ENCODE results near the gene RLBP1.

RLBP1 gene

DNA sequence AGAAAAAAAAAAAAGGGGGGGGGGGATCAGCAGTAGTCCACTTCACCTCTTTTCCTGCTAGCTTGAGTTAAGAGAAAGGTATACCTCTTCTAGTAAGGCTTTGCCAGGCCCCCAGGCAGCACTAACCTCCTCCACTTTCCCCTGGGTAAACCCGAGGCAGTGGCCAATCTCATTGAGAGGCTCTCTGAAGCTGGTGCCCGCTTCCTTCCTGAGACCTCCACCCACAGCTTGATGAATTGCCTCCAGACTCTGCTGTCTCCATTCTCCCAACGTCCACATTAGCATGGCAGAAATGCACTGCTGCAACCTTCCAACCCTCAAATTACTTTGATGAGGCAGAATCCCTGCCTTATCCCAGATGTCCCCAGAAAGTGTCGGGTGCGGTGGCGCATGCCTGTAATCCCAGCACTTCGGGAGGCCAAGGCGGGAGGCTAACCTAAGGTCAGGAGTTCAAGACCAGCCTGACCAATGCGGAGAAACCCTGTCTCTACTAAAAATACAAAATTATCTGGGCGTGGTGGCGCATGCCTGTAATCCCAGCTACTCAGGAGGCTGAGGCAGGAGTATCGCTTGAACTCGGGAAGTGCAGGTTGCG is 15.3 kb downstream of the RLBP1 start:
- no peak for DNase-seq

DNA sequence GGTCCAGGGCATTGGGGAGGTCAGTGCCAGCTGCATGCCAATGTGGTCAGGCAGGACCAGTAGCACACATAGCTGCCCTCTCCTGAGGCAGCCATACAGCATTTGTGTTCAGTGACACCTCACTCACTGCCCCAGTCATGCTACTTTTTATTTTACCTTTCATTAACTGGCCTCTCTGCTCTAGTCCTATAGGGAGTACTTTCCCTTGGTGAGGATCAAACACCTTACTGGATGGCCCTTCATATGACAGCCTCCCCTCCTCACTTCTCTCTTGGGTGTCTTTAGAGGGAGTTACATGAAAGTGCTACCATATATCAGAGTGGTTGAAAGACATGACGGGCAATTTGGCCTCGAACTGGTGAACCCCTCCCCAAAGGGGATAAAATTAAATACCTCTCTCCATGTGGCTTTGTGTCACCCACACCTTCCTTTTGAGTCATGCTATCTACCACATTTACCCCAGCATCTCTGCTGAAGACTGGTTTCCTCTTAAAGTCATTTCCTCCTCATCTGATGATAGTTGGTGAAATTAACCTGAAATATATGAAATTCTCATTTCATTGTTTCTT is 17.6 kb downstream of the RLBP1 start:
- DNase-seq: no peak

DNA sequence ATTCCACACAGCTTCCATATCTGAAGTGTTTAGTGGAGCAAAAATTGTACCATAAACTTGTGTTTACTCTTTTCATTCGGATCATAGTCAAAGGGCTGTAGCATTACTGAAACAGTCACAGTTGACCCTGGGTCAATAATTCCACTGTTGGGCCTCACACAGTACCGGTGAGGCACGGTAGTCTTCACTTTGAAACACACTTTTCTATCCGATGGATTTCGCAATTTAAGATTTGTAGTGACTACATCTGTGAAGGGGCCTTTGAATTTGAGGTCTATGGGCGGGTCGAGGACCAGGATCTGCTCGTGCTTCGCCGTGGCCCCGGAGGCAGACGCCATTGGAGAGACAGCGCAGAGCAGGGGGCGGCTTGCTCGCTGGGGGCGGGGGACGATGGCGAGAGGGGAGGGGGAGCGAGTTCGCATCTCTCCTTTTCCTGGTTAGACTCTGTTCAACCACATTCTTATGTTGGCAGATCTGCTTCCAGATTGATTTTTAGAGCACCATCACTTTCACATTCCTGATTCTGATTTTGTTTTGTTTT is 19.8 kb downstream of the RLBP1 start:
- no peak for DNase-seq

DNA sequence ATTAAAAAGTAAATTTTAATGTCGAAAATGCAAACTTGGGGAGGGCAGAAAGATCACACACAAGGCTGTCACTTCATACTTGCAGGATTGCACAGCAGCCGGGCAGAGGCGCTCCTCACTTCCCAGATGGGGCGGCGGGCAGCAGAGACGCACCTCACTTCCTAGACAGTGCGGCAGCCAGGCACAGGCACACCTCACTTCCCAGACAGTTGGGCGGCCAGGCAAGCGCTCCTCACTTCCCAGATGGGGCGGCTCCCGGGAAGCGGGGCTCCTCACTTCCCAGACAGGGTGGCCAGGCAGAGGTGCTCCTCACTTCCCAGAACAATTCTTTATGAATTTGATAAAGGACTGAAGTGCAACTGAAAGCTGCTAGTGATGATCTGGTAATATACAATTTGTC is 21.2 kb downstream of the RLBP1 start:
- DNase-seq: no peak

DNA sequence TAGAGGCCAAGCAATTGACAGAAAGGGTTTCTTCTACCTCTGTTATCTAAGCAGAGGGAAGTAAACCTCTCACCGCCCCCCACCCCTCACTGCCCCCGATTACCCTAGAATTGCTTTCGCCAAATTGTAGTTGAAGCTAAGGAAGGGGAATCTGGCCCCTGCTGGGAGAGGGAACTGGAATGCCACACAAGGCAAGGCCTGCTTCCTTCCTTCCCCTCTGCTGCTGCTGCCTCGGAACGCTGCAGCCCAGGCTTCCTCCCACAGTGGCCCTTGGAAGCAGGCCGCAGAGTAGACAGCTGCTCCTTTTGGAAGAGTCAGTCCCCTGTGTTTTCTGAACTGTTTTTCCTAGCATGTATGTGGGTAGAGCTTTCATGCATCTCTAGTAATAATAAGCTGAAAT is 21.6 kb downstream of the RLBP1 start:
- no peak for DNase-seq

DNA sequence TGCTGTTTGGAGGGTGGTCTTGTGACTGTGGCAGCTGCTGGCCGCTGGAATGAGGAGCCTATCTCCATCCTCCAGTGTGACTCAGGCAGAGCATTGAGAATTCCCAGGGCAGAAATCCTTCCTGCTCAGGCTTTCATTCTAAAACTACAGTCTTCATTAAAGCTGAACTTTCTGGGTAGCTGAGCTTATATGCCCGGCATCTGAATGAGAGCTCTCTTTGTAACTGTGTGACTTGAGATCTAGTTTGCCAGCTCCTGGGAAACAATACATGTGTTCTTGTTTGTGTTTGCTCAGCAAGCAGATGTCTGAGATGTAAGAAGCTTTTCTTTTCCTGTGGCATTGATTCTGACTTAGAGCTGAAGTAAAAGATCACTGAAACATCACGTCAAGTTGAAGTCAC is 22.4 kb downstream of the RLBP1 start:
- no peak for DNase-seq

DNA sequence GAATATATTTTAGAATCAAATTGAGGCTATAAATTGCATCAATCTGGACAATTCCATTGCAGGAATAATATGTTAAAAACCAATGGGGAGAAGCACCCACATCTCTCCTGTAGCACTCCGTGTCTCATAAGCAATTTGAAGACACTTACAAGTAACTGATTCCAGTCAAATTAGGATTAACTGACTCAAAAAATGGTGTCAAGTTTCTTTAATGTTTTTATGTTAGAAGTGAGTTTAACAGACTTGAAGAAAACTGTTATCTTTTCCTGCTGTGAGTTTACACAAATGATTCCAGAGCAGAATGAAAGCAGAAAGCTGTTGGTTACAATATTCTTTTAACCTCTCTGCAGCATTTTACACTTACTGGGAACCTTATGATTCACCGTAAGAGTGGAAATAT is 23.2 kb downstream of the RLBP1 start:
- DNase-seq: no peak

DNA sequence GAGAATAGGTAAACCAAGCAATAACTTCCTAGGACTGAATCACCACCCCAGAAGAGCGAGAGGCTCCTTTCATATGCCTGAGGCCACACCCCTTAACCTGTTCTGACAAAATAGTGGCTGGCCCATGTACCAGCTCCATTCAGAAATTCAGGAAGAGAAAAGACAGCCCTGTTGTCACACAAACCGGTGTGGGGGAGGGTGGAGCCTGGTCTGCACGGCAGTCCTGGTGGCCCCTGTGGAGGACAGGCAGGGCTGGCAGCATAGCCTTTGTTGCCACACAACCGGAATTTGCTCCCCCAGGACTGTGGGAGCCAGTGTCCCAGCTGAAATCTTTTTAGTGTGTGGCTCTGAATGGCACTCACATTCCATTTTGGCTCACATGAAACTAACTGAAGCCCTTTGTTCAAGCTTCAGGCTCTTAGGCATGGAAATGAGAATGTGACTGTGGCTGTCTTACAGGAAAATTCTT is 23.8 kb downstream of the RLBP1 start:
- no peak for DNase-seq

DNA sequence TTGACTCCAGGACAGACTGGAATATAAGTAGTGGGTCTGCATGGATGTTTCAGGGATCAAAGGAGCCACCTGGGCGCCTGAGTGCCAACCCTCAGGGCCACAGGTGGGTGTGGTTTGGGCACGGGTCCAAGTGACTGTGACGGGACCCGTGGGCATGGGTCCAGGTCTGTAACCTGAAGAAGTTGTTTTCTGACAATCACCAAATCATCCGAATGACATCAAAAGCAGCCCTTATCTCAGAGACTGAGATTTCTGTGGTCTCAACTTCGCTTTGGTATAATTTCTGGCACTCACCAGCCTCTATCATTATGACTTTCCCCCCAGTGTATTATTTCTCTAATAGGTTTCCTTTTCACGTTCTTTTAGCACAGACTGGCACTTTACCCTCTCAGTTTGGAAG is 24.4 kb downstream of the RLBP1 start:
- no peak for DNase-seq

DNA sequence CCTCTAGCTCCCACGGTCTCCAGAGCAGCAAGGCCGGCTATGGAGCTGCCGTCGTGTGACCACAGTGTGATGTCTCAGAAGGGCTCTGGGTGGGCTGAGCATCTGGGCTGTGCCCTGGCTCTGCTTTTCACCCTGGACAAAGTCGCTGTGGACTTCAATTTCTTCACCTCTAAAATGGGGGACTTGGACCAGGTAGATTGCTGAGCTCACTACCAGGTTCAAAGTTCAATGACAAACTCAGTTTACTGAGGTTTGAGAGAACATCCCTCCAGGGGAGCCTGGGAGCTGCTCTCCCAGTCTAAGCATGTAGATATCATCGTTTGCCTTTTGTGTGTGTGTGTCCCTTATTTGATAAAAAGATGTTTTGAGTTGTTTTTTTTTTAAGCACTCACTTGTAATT is 25.1 kb downstream of the RLBP1 start:
- DNase-seq: no peak

DNA sequence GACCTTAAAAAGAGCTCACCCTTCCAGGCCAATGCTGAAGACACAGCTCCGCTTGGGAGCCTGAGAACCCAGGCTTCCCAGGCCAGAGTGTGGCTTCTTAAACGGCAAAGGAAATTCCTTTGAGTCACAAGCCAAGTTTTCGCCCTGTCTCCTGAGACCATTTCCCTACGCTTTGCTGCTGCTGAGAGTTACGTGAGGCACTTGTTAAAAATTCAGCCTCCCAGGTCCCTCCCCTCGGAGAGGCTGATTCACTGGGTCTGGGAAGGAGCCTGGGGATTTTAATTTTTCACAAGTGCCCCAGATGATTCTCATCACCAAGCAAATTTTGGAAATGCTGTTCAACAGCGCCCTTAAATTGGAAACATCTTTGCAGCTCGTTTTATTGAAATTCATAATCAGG is 25.5 kb downstream of the RLBP1 start:
- no peak for DNase-seq

DNA sequence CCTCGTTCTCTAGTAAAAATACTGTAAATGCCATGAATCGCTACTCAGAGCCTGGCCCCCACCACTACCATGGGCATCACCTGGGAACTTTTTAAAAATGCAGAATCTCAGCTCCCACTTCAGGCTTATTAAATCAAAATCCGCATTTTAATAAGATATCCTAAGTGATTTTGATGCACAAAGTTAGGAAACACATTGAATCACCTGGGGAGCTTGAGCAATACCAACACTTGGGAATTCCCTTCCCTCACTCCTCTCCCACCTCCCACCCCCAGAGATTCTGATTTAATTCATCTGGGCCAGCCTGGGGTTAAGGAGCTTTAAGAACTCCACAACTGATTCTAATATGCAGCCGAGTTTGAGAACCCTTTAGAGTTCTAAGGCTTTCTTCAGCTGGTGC is 26.8 kb downstream of the RLBP1 start:
- DNase-seq: no peak

DNA sequence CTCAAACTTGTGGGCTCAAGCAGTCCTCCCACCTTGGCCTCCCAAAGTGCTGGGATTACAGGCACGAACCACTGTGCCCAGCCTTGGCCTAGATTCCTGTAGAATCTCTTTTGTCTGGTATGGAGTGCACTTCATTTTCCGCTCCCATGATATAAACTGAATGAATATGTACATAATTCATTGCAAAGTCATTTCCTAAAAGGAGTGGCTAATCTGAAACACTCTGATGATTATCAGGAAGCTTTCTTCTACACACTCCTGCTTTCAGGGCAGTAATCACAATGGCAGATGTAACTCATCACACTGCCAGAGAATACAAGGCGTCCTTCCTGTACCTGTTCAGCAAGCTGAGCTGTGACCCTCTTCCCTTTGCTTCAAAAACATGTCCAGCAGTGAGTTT is 28.6 kb downstream of the RLBP1 start:
- no peak for DNase-seq

DNA sequence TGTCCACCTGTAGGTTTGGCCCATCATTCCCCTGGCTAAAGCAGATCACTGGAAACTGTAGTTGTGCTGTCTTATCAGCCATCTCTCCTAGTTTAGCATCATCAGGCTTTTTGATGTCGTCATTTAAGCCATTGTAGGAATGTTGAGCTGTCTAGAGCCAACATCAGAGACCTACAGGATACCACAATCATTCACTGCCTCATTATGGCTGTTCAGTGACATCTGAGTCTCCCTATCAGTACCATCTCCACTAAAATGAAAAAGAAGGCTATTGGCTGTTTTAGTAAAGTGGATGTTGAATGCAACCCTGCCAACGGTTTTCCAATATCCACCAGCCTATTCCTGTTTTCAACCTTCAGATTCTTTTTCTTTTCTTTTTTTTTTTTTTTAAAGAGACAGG is 29.2 kb downstream of the RLBP1 start:
- no peak for DNase-seq

DNA sequence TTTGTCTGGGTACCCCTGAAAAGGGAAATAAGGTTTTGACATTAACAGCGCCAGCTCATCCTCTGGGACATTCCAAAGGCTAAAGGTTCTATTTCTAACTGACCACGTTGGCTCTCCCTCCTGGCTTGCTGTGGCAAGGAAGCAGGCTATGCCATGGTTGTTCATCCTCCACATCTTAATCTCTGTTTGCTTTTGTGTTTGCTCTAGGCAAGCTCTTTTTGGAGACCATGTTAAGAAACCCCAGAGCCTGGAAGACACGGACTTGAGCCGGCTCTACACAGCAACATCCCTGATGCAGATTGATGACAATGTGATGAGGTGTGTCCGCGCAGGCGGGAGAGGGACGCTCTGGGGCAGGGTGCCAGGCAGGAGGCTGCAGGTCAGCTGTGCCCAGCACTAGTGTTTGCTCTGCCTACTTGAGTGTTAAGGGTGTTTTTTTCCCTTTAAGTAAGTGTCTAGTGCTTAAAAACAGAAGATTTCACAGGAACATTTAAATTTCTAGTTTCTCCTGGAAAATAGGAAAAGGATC is 33.3 kb downstream of the RLBP1 start:
- no peak for DNase-seq

DNA sequence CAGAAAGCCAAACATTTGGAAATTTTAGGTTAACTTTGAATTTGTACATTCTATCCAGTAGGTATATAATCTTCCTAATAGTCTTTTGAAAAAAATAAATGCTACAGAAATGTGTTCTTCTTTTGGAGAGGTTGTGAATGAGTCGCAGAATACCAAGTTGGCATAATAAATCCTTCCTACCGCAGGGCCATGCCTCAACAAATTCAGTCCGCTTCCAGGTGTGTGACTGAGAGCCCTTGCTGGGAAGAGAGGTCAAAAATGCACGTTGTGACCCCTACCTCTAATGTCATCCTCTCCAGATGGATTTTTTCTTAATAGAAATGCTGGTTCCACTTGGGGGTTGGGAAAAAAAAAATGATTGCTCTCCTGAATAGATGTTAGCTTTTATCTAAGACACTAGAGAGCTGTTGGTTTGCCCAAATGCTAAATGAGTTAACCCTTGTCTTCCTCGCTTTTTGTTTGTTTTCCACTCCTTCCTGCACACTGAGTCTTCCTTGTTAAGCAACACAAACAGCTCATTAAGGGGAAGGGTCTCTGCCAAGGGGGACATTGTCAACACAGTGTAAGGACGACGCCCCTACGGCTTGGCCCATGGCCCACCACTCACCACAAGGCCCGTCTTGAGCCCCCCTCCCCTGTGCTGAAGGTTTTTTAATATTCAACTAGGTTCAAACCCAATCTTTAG is 33.9 kb downstream of the RLBP1 start:
- DNase-seq: no peak

DNA sequence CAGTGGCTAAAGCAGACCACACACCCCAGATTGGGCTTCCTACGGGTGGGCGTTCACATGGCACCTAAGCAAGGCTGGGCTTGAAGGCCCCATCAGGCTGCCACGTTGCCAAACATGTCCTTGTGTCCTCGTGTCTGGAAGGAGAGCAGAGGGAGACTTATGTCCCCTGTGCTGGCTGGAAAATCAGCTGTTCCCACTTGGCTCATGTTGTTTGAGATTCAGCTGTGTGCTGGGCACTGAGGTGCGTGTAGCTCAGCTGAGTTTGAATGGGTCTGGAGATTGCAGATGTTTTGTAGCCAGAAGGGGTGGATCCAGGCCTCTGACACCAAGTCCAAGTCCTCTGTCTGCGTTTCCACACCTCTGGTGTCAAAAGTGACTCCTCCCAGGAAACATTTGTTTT is 34.6 kb downstream of the RLBP1 start:
- no peak for DNase-seq

DNA sequence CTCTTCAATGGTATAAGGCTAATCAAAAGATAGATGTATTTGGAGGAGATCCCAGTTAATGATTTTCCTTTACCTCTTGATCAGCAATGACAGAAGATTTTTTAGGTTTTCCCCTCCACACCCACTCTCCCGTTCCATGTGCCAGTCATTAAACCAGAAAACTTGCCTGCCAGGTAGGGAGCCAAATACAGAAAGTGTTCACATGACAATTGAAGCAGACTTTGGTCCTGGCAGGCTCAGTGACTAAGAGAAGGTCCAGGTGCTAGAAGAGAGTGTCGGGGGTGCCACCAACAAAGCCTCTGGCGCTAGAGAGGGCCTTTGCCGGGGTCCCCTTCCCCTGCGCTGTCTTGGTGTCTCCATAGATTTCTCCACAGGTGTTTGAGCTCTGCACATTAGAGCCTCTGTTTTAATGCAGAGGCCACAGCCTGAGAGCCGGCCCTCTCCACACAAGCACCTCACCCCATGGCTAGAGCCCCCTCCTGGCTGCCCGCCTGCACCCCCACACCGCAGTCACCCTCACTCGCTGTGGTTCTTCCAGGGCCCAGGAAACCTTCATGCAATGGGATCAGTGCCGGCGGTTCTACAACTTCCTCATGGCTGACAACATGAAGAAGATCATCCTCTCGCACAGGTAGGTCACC is 36.4 kb downstream of the RLBP1 start:
- DNase-seq: no peak

DNA sequence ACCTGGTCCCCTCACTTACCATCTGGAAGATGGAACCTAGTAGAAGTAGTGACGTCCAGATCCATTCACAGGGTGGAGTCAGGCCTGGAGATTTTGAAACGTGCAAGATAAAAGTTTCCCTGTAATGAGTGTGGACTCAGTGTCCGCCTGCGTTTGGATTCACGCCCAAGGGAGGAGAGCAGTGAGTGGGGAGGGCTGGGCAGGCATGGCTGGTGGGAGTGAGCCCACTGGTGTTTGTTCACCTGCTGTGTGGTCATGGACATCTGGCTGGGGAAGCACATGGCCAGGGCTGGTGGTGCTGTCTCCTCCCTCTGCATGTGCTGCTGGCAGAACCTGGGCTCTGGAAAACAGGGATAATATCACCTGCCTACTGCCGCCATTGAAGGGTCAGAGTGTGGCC is 37.0 kb downstream of the RLBP1 start:
- no peak for DNase-seq

DNA sequence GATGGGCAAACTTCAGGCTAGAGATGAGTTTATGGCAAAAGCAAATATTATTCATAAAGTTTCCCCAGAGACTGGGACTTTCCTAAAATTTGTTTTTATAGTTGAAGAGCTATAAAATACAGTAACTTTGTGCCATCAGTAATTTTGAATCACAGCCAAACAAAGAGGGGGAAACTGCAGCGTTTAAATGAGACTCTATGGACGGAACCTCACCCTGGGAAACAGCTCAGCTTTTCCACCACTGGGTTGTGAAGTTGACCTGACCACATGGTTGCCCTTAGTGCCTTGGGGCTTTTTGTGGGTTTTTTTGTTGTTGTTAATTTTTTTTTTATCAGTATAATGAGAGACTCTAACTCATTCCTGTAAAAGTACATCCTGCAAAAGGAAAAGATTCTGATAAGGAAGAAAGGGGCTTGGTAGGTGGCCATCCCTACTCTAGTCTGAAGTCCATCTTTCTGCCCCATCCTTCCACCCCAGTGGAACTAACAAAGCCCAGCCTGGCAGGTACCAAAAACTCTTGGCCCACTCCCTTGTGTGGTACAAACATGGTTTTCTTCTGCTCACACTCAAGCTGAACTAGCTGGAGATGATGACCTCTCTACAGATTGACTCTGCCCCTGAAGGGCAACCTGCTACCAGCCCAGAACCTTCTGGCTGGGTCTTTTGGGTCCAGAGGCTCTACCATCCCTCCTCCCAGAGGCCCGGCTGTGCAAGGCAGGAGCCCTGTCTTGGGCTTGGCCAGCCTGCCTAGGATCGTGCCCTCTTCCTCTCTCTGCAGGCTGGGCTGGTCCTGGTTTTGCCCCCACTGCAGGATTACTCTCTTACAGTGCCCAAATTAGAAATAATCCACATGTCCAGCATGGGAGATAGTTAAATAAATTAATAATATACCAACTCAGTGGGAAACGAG is 41.2 kb downstream of the RLBP1 start:
- no peak for DNase-seq

DNA sequence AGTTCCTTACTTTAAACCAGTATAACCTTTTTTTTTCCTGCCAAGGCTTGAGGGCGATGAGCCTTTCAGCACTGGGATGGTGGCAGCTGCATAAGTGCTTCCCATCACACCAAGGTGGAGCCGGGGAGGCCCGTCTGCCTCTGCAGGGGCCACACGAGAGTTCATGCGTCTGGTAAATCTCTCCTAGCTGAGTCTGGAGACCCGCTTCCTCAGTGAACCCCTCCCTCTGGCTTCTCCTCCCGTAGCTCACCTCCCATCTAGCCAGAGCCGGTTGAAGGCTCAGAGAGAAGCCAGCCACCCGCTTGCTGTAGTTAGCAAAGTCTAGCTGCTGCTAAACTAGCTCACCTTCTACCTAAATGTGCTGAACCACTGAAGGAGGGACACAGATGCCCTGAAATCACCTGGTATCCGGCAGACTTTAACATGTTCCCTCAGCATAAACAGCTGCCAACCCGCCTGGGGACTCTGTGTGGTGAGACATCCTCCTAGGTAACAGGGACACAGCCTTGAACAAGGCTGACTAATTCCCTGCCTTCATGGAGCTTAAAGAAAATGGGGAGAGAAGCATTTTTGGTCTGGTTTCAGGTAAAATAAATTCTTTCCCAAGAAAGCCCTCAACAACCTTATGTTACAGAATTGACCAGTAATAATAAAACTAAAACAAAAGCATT is 42.9 kb downstream of the RLBP1 start:
- no peak for DNase-seq
